ENCODE data around the gene PLCB1. TPM values are rescaled to one million over a fixed set of nuclear protein-coding genes. Genes with fewer than 3 reads are reported as not detected.

Gene PLCB1
- total and polyA plus RNA-seq, 2 of the 4 experiments (the other 2 are of a cell fraction) = 5.6 to 16.1 TPM

DNA sequence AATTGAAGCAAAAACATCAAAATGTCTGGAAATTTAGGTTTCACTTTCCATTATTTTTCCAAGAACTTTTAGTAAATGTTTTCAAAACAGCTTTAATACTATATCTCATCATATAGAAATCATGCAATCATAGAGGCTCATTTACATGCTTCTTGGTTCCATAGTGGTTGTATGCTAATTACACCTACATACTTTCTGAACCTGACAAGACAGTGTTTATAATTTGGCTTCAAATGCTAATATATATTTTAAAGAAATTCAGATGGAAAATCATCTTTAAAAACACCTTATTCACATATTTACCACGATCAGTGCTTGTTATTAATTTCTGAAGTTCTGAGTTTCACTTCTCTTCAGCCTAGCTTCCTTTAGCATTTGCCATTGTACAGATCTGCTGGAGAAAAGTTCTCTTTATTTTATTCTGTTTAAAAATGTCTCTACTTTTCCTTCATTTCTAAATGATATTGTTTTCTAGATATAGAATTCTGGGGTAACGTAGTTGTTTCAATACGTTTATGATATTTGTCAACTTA, 89.9 kb downstream of the PLCB1 start:
- Histone ChIP-seq H4K8ac (ENCODE audit: low read depth in 2 of 2, low read length in 2 of 2) (no peak overlapping the region; a peak in 1 of 4 replicates), H3K56ac (ENCODE audit: extremely low read depth, insufficient read depth, low read length) (no peak overlapping the region), H3K9ac (ENCODE audit: low read depth, low read length) (no peak overlapping the region), H3K23ac (ENCODE audit: low read depth, low read length) (no peak overlapping the region), H3K4me2 (ENCODE audit: low read depth, low read length) (no peak overlapping the region), H3K4ac (ENCODE audit: low read depth, low read length) (no peak overlapping the region), H4K91ac (ENCODE audit: insufficient read depth, low read depth, low read length) (no peak overlapping the region), H3K18ac (ENCODE audit: low read depth, low read length) (no peak overlapping the region), H2AK5ac (ENCODE audit: low read depth, low read length) (no peak overlapping the region), H3K4me3 (ENCODE audit: insufficient read depth, low read depth, low read length) (no peak overlapping the region), H2BK20ac (ENCODE audit: low read depth, low read length) (no peak overlapping the region), H3K36me3 (ENCODE audit: control insufficient read depth, insufficient read depth, low read length) (no peaks in the 10 kb centered on the region), H2AFZ (replicated peaks; ENCODE audit: low read length, poor library complexity) (no peak overlapping the region), H3K14ac (replicated peaks; ENCODE audit: low read depth, low read length) (no peak overlapping the region), H2BK15ac (ENCODE audit: low read depth, low read length) (0 out of 3 replicates have a peak overlapping the region, but pooled peaks have one; percentile 25), H4K20me1 (ENCODE audit: insufficient read depth, low read length) (no peaks in the 10 kb centered on the region), H3K9me1 (ENCODE audit: insufficient read depth, low read length) (peaks cover 6% of the 10 kb centered on the region; the same call in 1 of the 2 replicates), H3K79me1 (ENCODE audit: low read depth in 1 of 2, low read length in 2 of 2) (peaks cover 27 to 37% of the 10 kb centered on the region in 2 experiments), H2BK120ac (ENCODE audit: low read depth, low read length) (peak overlapping the region; percentile 44; the same call in 1 of the 2 replicates), H3K27me3 (ENCODE audit: control insufficient read depth, insufficient read depth, low read length) (no peaks in the 10 kb centered on the region), H2AK9ac (replicated peaks; ENCODE audit: low read depth, low read length, poor library complexity) (no peak overlapping the region), H3K9me3 (ENCODE audit: control insufficient read depth, insufficient read depth, low read length) (no peaks in the 10 kb centered on the region), H3K4me1 (ENCODE audit: control insufficient read depth, insufficient read depth, low read length) (peaks cover 9% of the 10 kb centered on the region), H2BK5ac (ENCODE audit: low read depth, low read length, poor library complexity, severe bottlenecking) (peak overlapping the region; percentile 96), H3K27ac (ENCODE audit: insufficient read depth, low read length) (no peak overlapping the region), H4K5ac (ENCODE audit: low read depth, low read length) (no peak overlapping the region)
- in situ Hi-C loops (cut with MboI; ENCODE audit: low sequenced_read_pairs) (no loop called here), intact Hi-C loops (cut with micrococcal nuclease) (loop anchor here (5.0 kb wide), 2 partner anchors 75 to 165 kb away; no protein-coding TSS in a partner anchor), dilution Hi-C loops (cut with HindIII; ENCODE audit: low sequenced_read_pairs, unreplicated experiment) (no loop called here)
- CTCF ChIA-PET = interaction anchor here (0.6 kb wide), 1 partner anchor 118 kb away, joined by 3 read pairs; no protein-coding TSS in a partner anchor
- BruUV-seq (replicated peaks) = no TSS peak
- DNase-seq = no peak
- POLR2A ChIA-PET (ENCODE audit: unreplicated experiment) = no interaction called here
- TF ChIP-seq FOS (IDR thresholded peaks at IDR 0.05; ENCODE audit: low read depth, low read length) (no peak), RCOR1 (IDR thresholded peaks at IDR 0.05; ENCODE audit: insufficient replicate concordance, low read length) (no peak), RAD21 (IDR thresholded peaks at IDR 0.05; ENCODE audit: low read length) (no peak), POLR2A (IDR thresholded peaks at IDR 0.05; ENCODE audit: low read depth, low read length) (no peak), RFX5 (IDR thresholded peaks at IDR 0.05; ENCODE audit: low read depth, low read length) (no peak), MAFK (IDR thresholded peaks at IDR 0.05; ENCODE audit: low read depth, low read length) (no peak), BHLHE40 (IDR thresholded peaks at IDR 0.05; ENCODE audit: low read depth, low read length) (no peak), SMC3 (IDR thresholded peaks at IDR 0.05; ENCODE audit: low read depth, low read length) (no peak), CHD1 (IDR thresholded peaks at IDR 0.05; ENCODE audit: low read depth, low read length) (no peak), MXI1 (IDR thresholded peaks at IDR 0.05; ENCODE audit: borderline replicate concordance, low read depth, low read length) (no peak), CEBPB (IDR thresholded peaks at IDR 0.05; ENCODE audit: low read depth, low read length) (no peak)
- TF ChIP-seq, protein P1, sequence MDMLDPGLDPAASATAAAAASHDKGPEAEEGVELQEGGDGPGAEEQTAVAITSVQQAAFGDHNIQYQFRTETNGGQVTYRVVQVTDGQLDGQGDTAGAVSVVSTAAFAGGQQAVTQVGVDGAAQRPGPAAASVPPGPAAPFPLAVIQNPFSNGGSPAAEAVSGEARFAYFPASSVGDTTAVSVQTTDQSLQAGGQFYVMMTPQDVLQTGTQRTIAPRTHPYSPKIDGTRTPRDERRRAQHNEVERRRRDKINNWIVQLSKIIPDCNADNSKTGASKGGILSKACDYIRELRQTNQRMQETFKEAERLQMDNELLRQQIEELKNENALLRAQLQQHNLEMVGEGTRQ (IDR thresholded peaks at IDR 0.05; ENCODE audit: low read depth, low read length) = no peak
- no peak for ATAC-seq (ENCODE audit: low read depth)
- WGBS, 2 experiments (ENCODE audit: extremely low coverage in 2 of 2, insufficient read length in 1 of 2) = no CpG with 5 or more reads among the region's 3 CpGs
